Hematopoietic multipotent progenitor cell treated with erythropoietin and hydrocortisone succinate and interleukin-3 and kit ligand, for 4 days (in vitro differentiated cells): ENCODE results near the gene FBXL20.
"Not testable (repeated sequence)": the region's sequence is repeated elsewhere in the genome, so short reads cannot be mapped to it uniquely, and the experiment has no call there.

Experiments used
- DNase-seq: peaks from one replicate; pipeline ENCODE4 v3.0.0-alpha.2; 2015

The FBXL20 gene, protein sequence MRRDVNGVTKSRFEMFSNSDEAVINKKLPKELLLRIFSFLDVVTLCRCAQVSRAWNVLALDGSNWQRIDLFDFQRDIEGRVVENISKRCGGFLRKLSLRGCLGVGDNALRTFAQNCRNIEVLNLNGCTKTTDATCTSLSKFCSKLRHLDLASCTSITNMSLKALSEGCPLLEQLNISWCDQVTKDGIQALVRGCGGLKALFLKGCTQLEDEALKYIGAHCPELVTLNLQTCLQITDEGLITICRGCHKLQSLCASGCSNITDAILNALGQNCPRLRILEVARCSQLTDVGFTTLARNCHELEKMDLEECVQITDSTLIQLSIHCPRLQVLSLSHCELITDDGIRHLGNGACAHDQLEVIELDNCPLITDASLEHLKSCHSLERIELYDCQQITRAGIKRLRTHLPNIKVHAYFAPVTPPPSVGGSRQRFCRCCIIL

DNA sequence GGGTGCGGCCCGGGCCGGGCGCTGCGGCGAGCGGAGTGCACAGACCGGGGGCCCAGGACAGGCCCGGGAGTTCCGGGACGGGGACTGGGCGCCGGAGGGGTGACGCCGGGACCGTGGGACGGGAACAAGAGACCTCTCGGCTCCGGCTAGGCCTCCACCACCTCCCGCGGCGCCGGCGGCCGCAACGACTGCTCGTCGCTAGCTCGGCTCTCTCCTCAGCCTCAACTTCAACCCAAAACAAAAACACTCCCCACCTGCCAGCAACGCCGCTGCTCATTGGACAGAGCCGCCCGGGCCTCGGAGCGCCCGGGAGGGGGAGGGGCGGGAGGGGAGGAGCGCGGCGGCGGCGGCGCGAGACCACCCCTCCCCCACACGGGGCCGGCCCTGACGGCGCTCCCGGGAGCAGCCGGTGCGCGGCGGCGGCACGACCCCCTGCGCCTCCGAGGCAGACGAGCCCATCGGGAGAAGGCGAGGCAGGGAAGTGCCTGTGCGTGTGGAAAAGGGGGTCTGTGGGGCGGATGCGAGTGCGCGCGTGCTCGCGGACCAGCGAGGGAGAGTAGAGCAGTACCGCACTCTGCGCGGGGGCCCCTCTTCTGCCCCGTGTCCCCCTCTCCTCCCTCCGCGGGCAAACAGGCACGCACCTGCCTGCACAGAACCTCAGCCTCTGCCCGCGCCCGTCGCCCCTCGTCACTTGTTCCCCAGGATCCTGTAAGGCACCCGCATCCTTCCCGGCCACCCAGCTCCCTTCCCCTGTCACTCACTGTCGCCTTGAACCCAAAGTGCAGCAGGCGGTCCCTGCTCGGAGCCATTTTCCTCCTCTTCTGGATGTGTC lies at the start of gene FBXL20:
FBXL20 (minus strand) TSS at position 215 of the 832 bp plus-strand sequence. CDS start 224 bp downstream, outside the sequence.
- DNase-seq, result peak; percentile 96

DNA sequence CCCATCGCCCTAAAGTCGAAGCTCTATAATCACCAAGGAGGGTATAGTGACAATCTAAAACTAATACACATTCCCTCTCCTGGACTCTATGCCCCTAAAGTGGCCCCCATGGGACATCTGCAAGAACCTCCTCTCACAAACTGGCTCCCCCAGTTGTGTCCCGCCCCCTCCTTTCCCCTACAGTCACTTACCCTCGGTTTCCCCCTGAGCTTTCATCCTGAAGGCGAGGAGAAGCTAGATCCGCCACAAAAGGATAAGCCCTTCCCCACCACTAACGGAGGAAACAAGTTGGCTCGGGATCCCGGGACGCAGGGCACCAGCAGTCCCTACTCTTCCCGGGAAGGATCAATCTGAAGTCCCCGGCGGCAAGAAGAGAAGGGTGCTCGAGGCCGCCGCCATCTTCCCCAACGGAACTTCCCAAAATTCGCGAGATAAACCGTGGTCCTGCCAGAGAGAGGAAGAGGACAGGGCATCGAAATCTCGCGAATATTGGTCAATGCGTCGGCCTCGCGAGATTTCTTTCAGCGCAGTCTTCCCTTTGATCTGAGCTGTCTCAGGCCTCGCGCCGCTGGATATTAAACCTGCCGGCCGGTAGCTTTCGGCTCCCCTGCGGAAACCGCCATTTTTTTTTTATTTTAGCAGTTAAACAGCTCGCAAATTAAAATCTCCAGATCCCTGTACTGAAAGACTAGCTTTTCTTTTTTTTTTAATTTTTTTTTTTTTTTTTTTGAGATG lies 49.6 kb upstream of the FBXL20 start, which contains the start of gene MED1:
MED1 (minus strand) TSS at position 417 of the 735 bp plus-strand sequence; CDS start at position 216, 201 bp downstream.
- peak; percentile 99 for DNase-seq

DNA sequence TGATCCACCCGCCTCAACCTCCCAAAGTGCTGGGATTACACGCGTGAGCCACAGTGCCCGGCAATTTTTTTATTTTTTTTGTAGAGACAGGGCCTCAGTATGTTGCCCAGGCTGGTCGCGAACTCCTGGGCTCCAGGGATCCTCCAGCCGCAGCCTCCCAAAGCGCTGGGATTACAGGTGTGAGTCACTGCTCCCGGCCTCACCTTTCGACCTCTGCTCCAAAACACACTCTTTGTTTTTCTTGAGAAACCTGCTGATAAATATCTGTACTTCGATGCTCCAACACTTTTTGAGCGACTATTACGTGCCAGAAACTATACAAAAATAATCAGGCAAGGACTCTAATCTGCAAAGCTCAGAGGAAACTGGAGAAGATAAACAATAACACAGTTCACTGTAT lies 48.6 kb upstream of the FBXL20 start:
- no peak for DNase-seq

DNA sequence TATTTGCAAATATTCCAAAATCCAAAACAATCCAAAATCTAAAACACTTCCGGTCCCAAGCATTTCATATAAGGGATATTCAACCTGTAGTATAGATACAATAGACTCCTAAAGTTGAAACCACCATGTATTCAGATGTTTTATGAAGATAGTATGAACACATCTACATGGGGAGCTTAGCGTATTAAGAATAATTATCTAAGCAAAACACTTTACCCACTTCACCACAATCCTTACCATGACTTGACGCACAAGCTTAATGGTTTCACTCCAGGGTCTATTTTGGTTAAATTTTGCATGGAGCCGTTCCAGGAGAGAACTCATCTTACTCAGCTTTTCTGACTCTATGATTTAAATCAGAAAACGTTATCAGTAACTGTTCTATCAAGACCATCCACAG lies 46.1 kb upstream of the FBXL20 start:
- DNase-seq, result peak; percentile 62

DNA sequence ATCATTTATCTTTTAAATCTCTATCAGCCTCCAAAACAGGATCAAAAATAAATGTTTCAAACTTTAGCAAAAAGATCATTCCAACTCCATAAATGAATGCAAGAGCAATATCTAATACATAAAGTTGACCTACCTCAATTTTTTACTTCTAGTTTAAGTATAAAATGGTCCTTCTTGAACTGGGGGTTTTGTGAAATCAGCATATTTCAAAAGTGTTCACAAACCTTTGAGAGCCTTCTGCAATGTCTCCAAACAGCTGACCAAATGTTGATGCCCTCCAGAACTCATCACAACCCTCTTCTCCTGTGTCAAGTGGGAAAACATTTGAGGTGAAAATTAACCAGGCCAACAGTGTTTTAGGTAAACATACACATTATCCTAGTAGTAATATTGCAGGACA lies 41.9 kb upstream of the FBXL20 start:
- DNase-seq, result no peak

DNA sequence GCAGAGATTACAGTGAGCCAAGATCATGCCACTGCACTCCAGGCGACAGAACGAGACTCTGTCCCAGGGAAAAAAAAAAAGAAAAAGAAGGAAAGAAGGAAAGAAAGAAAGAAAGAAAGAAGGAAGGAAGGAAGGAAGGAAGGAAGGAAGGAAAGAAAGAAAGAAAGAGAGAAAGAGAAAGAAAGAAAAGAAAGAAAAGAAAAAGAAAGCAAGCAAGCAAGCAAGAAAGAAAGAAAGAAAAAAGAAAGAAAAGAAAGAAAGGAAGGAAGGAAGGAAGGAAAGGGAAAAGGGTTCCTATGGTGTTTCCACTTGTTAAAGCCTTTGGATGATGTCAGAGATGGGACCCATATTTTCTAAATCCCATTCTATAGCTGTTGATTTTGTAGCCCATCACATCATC lies 38.4 kb upstream of the FBXL20 start:
- DNase-seq, result not testable (repeated sequence)

DNA sequence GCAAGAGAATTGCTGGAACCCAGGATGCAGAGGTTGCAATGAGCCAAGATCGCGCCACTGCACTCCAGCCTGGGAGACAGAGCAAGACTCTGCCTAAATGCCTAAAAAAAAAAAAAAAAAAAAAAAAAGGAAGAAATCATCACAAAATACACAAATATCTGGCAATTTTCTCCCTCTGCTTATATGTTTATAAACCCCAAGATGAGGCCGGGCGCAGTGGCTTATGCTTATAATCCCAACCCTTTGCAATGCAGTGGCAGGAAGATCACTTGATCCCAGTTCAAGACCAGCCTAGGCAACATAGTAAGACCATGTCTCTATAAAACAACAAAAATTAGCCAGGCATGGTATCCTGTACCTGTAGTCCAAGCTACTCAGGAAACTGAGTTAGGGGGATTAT lies 28.2 kb upstream of the FBXL20 start:
- DNase-seq, result no peak

DNA sequence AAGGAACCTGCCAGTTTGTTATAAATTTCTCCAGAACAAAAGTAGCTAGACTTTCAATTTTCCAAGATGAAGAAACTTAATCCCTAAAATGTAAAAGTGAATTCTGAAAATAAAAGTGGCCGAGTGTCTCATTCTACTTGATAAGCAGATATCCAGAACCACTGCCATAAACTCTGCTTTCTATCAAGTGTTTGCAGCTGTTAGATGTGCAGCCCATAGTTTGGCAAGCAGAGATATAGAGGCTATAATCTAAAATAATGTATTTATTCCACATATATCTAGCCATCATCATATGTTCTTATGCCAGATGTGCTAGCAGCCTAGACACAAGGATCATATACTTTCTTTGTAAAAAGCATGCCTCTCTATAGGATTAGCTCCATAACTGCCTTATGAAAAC lies 14.7 kb upstream of the FBXL20 start:
- DNase-seq, result peak; percentile 44

DNA sequence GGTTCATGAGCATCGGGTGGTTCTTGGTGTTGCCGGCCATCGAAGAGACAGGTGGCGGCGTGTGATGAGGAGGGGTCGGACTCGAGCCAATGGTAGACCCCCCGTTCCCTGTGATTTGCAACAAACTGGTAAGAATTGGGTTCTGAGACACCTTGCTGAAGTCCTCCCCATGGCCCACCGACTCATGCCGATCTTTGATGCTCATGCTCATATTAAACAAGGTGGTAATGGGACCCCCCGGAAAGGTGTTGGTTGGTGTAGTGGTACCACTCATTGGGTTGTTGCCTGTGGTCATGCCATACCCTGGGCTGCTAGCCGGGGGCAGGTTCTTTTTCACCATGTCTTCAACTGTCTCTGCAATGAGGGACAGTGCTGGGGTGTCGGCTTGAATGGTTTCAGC lies 8.9 kb upstream of the FBXL20 start:
- no peak for DNase-seq

DNA sequence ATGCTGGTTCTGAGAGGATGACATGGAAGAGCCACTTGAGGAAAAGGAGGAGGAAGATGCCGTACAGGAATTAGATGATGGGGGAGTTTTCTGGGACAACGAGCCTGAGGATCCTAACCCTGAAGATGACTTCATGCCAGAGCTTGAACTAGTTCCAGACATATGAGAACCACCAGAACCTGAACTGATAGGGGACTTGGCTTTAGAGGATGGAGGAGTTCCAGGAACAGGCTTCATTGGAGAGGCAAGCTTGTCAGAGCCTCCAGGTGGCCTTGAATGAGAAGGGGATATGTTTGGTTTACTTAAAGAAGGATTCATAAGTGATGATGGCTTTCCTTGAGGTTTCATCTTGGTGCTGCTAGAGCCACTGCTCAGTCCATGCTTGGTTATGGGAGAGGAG lies 6.9 kb upstream of the FBXL20 start:
- DNase-seq, result no peak

DNA sequence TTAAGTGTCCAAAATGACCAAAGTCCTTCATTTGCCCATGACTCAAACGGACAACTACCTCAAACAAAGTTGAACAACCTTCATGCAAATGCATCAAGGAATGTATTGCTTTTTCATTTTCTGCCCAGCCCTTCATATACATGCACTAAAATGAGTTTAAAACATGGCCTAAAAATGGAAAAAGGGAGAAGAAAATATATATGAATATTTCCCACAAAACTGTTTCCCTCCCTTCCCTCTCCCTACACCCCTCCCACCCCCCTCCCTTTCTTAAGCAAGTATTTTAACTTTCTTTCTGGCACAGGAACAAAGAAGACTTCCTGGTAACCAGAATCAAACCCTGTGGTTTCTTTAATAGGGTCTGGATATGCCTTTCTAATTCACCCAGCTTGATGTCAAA lies 5.5 kb upstream of the FBXL20 start:
- no peak for DNase-seq

DNA sequence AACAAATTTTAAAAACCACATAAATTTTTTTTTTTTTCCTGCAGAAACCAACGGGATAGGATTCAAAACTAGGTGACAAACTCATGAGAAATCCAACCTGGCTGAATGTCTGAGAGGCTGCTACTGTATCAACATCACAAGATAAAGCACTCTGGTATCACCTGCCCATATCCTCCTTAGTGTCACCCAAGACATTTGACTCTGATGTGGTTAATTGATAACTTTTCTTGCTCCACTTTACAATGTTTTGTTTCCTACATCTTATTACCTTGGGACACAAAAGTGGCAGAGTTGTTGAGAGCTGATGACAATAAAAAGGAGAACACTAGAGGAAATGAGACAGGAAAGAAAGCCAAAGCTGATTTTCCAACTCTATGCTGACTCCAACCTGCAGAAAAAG lies 4.0 kb upstream of the FBXL20 start:
- no peak for DNase-seq

DNA sequence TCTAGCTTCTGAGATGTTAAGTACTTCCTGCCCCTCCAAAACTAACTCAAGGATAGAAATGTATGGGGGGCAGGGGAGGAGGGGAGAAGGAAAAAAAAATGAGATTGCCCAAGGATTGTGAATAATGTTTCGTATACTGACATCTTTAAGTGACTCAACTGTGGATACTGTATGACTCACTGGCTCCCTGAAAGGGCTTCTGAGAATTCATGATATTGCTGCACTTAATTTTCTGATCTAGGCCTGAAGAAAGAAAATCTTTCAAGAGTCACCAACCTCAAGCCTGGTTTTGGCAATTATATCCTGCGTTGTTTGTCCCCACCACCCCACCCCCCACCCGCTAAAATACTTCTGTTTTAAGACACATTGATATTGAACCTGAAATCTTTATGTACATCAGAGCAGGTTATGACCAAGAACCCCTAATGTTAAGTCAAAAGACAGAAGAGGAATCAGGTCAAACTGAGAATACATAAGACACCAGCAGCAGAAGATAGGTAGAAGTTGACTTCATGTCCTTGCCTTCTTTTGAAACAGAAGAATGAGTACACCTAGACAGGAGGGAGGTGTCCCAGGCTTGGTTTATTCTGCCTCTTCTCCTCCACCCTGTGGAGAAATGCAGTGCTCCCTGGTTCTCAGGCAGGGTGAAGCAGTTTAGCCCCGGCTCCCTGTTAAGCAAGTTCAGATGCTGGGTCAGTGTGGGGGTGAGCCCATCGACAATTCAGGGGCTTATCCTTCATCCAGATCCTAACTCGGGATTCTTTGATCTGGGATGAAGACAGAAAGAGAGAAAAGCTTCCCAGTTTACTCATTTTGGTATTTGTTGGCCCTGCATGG lies 3.3 kb upstream of the FBXL20 start:
- DNase-seq, result peak; percentile 24

DNA sequence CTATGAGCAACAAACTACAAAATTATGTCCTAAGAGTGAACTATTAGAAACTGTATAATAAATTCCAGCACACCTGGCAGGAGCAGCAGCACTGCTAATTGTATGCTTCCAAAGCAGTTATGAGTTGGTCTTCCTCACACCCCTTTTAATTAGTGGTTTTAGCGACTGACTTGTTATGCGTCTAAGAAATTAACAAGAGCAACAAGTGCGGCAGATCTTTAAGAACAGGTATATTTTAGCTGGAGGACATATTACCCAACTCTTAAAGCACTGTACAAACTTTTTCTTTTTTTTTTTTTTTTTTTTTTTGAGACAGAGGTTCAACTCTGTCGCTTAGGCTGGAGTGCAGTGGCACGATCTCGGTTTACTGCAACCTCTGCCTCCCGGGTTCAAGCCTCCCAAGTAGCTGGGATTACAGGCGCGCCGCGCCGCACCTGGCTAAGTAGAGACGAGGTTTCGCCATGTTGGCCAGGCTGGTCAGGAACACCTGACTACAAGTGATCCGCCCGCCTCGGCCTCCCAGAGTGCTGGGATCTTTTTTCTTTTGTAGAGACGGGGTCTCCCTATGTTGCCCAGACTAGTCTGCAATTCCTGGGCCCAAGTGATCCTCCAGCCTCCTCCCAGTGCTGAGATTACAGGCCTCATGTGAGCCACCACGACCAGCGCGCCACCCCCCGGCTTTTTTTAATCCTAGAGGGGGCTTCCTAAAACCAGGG lies 1.6 kb upstream of the FBXL20 start:
- DNase-seq, result peak; percentile 11

DNA sequence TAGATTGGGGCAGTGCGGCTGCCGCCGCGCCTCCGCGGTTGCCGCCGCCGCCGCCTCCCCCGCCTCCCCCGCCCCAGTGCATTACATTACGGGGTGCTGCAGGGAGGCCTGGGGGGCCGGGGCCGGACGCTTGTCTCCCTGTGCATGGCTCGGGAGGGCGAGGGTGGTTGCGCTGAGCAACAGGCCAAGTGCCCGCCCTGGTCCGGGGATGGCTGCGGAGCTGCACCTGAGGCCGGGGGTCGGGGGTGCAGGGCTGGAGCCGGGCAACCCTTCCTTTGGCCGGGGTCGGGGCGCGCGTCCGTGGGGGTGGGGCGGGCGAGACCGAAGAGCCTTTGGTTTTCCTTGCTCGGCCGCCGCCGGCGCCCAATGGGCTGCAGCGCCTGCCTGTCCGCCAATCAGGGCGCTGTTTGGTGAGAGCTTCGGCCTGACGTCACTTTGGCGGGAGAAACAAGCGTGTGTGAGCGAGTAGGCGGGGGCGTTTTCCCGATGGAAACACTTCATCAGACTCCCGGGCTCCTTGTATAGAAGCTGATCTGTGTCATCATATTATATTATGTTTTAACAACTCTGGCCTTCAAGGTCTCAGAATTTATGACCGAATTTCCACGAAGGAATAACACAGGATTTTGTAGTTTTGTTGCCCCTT lies 941 bp upstream of the FBXL20 start:
- peak; percentile 98 for DNase-seq

DNA sequence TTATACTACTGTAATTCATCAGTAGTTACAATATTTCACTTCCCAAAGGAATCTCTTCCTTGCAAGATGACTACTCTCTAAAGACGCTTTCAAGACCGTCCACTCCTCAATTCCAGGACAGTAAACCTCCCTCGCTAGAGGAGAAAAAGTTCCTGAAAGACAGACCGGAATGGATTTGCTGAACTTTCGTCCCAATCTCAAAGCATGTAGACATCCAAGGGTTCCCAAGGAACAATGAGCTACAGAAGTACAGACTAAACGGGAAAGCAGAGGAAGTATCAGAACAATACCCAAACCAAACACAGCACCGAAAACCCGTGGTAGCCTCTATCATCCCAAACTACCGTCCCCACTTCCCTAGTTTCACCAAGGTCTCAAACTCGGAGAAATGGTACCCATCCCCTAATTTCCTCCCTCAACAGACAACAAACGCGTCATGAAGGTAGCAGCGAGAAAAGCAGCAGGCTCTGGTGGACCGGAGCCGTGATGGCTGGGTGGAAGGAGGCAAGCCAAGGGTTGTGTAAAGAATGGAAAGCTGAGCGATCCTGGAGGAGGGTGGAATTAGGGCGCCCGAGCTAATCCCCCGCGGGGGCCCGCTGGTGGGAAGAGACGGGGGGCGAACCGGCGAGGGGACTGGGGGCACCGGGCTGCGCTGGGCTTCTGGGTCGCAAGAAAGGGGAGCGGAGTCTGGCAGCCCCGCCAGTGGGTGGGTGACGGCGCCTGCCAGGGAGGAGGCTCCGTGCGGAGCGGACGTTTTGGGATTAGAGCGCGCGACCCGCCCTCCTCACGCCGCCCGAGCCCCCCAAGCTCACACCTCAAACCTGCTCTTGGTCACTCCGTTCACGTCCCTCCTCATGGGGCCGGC lies 647 bp downstream of the FBXL20 start:
- peak; percentile 31 for DNase-seq

DNA sequence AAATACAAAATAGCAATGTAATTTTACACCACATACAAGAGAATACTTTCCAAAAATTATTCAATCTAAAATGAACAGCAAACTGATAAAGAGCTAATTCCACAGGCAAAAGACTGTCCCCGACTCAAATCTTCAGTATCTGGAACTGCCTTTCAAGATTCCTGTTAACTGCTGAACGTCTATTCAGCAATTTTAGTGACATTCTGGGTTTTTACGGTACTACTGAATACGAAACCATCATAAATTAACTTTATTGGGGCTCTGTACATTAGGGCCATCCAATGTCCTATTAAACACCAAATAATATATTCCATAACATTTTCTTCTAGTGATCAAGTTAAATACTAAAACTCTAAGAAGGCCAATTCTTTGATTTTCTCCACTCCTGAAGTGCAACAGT lies 1.6 kb downstream of the FBXL20 start:
- DNase-seq, result no peak

DNA sequence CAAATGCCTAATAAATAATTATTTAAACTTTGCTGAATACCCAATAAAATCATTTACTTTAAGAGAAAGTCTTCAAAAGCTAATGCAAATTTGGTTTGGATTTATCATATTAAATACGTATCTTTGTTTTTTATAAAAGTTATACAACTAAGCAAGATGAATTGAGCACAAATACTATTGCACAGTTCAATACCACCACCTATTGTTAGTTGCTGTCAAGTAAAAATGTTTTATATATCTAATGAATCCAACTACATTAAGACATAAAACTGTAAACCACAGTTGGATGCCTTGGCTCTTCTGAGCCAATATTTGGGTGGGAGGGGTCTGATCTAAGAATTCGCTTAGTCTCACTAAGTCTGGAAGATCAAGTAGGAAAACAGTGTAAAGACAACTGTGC lies 7.7 kb downstream of the FBXL20 start:
- peak; percentile 57 for DNase-seq

DNA sequence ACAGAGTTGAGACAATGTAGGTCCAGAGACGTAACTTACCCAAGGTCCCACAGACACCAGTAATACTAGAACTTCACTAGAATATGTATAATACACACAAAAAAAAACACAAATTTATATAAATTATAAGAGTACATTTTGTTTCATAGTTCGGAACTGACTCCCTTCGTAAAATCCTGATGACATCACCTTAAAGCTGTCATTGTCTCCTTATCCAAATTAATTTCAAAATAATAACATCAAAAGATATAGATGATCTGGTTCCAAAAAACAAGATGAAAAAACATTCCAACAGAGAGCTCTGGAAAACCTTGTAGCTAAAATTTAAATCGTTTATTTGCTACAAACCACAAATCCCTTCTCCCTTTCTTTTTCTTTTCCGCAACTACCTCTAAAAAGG lies 10.0 kb downstream of the FBXL20 start:
- no peak for DNase-seq

DNA sequence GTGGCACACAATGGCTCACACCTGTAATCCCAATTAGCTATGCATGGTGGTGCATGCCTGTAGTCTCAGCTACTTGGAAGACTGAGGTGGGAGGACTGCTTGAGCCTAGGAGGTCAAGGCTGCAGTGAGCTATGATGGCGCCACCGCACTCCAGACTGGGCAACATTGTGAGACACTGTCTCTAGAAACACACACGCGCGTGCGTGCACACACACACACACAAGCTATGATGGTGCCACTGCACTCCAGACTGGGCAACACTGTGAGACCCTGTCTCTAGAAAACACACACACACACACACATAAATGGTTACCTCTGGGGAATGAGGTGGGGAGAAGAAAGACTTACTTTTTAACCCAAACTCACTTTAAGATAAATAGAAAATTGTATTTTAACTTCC lies 16.4 kb downstream of the FBXL20 start:
- no peak for DNase-seq
